ENCODE results near the gene VPS4A. TPM values are rescaled to one million over a fixed set of nuclear protein-coding genes. Genes with fewer than 3 reads are reported as not detected.
"Not testable (repeated sequence)": the region's sequence is repeated elsewhere in the genome, so short reads cannot be mapped to it uniquely, and the experiment has no call there.

The VPS4A gene
- total and polyA plus RNA-seq, 4 donors, result 25.4 to 44.6 (median 29.3) TPM

DNA sequence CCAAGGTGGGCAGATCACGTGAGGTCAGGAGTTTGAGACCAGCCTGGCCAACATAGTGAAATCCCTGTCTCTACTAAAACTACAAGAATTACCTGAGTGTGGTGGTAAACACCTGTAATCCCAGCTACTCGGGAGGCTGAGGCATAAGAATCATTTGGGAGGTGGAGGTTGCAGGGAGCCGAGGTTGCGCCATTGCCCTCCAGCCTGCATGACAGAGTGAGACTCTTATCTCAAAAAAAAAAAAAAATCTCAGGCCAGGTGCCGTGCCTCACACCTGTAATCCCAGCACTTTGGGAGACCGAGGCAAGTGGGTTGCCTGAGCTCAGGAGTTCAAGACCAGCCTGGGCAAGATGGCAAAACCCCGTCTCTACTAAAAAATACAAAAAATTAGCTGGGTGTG lies 14.4 kb upstream of the VPS4A start:
- H3K9me3 ChIP-seq (ENCODE audit: control insufficient read depth, low read length); H3K4me1 ChIP-seq (ENCODE audit: control insufficient read depth in 1 of 2, insufficient read depth in 2 of 2, low read length in 2 of 2); DNase-seq; H3K4me3 ChIP-seq (ENCODE audit: low read length in 2 of 2); H3K27me3 ChIP-seq (ENCODE audit: control insufficient read depth in 1 of 2, insufficient read depth in 2 of 2, low read length in 1 of 2); H3K36me3 ChIP-seq (ENCODE audit: control insufficient read depth in 1 of 2, insufficient read depth in 2 of 2, low read length in 1 of 2); ATAC-seq (ENCODE audit: low FRiP score); H3K27ac ChIP-seq (ENCODE audit: low read depth in 1 of 2, low read length in 2 of 2); intact Hi-C loops (cut with DNase I): not testable (repeated sequence)
- WGBS, 2 donors, result 97 to 99% methylated on average over 7 of the region's 7 CpGs

DNA sequence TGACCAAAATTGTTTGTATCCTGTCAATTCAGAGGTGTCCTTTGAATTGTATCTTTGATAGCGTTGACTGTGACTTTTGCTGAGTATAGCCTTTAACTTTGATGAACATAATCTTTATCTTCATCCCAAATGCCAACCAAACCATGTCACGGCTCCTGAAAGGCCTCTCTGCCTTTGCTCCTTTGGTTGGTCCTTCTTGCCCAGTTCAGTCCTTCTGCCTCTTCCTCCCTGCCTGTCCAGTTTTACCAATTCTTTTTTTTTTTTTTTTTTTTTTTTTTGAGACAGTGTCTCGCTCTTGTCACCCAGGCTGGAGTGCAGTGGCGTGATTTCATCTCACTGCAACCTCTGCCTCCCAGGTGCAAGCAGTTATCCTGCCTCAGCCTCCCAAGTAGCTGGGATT lies 12.9 kb upstream of the VPS4A start:
- no peak for DNase-seq
- WGBS, 2 donors, result 94 to 99% methylated on average over 4 of the region's 4 CpGs
- no peak overlapping the region for H3K4me3 ChIP-seq (ENCODE audit: low read length in 2 of 2)

DNA sequence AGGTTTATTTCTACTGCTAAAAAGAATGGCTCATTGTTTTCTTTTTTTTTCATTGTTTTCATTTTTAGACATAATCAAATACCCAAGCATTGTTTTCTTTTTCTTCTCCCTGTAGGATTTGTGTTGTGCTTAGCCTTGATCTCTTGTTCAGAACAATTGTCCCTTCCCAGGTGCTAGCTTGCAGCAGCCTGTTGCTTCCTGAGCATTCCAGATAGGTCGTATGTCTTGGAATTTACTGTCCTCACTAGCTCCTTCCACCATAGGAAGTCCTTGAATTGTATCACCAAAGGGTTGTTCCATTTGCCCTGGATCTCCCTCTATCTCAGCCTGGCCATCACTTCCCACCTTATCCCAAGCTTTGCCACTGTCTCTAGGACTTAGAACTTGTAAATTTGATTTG lies 10.0 kb upstream of the VPS4A start:
- no peak for DNase-seq
- intact Hi-C loops (cut with DNase I), result no loop called here
- no peak for ATAC-seq (ENCODE audit: low FRiP score)
- H3K36me3 ChIP-seq (ENCODE audit: control insufficient read depth in 1 of 2, insufficient read depth in 2 of 2, low read length in 1 of 2), result peaks cover 0 to 7% of the 10 kb centered on the region in 2 donors
- no peak overlapping the region for H3K27ac ChIP-seq (ENCODE audit: low read depth in 1 of 2, low read length in 2 of 2)
- 47 to 53% methylated on average over 1 of the region's 1 CpG for WGBS, 2 donors
- H3K27me3 ChIP-seq (ENCODE audit: control insufficient read depth in 1 of 2, insufficient read depth in 2 of 2, low read length in 1 of 2), result no peaks in the 10 kb centered on the region
- H3K4me3 ChIP-seq (ENCODE audit: low read length in 2 of 2), result no peak overlapping the region
- H3K4me1 ChIP-seq (ENCODE audit: control insufficient read depth in 1 of 2, insufficient read depth in 2 of 2, low read length in 2 of 2), result no peaks in the 10 kb centered on the region
- no peaks in the 10 kb centered on the region for H3K9me3 ChIP-seq (ENCODE audit: control insufficient read depth, low read length)

More for the DNA sequence above, 12.9 kb upstream of the VPS4A start:
- H3K9me3 ChIP-seq (ENCODE audit: control insufficient read depth, low read length), result no peaks in the 10 kb centered on the region
- H3K4me1 ChIP-seq (ENCODE audit: control insufficient read depth in 1 of 2, insufficient read depth in 2 of 2, low read length in 2 of 2), result no peaks in the 10 kb centered on the region
- H3K27ac ChIP-seq (ENCODE audit: low read depth in 1 of 2, low read length in 2 of 2), result no peak overlapping the region
- intact Hi-C loops (cut with DNase I), result no loop called here
- H3K36me3 ChIP-seq (ENCODE audit: control insufficient read depth in 1 of 2, insufficient read depth in 2 of 2, low read length in 1 of 2), result peaks cover 0 to 7% of the 10 kb centered on the region in 2 donors
- no peak for ATAC-seq (ENCODE audit: low FRiP score)
- H3K27me3 ChIP-seq (ENCODE audit: control insufficient read depth in 1 of 2, insufficient read depth in 2 of 2, low read length in 1 of 2), result no peaks in the 10 kb centered on the region

- no peak for ATAC-seq (ENCODE audit: low FRiP score)
- Histone ChIP-seq H3K36me3 (ENCODE audit: control insufficient read depth in 1 of 2, insufficient read depth in 2 of 2, low read length in 1 of 2) (peaks cover 0 to 7% of the 10 kb centered on the region in 2 donors), H3K9me3 (ENCODE audit: control insufficient read depth, low read length) (no peaks in the 10 kb centered on the region), H3K27me3 (ENCODE audit: control insufficient read depth in 1 of 2, insufficient read depth in 2 of 2, low read length in 1 of 2) (no peaks in the 10 kb centered on the region), H3K27ac (ENCODE audit: low read depth in 1 of 2, low read length in 2 of 2) (no peak overlapping the region), H3K4me1 (ENCODE audit: control insufficient read depth in 1 of 2, insufficient read depth in 2 of 2, low read length in 2 of 2) (no peaks in the 10 kb centered on the region), H3K4me3 (ENCODE audit: low read length in 2 of 2) (no peak overlapping the region)
- DNase-seq, result peak in 1 of 2 donors; percentile 51
- intact Hi-C loops (cut with DNase I), result no loop called here
- 66 to 82% methylated on average over 4 of the region's 4 CpGs for WGBS, 2 donors
Measured at GRCh38 chr16:69301861-69302260, 9.3 kb upstream of the VPS4A start.

GRCh38 chr16:69302301-69302700 lies 8.8 kb upstream of the VPS4A start:
- DNase-seq (no peak), ATAC-seq (ENCODE audit: low FRiP score) (no peak)
- intact Hi-C loops (cut with DNase I), result no loop called here
- peaks cover 0 to 7% of the 10 kb centered on the region in 2 donors for H3K36me3 ChIP-seq (ENCODE audit: control insufficient read depth in 1 of 2, insufficient read depth in 2 of 2, low read length in 1 of 2)
- H3K27me3 ChIP-seq (ENCODE audit: control insufficient read depth in 1 of 2, insufficient read depth in 2 of 2, low read length in 1 of 2), result no peaks in the 10 kb centered on the region
- H3K4me3 ChIP-seq (ENCODE audit: low read length in 2 of 2), result no peak overlapping the region
- no peak overlapping the region for H3K27ac ChIP-seq (ENCODE audit: low read depth in 1 of 2, low read length in 2 of 2)
- no peaks in the 10 kb centered on the region for H3K4me1 ChIP-seq (ENCODE audit: control insufficient read depth in 1 of 2, insufficient read depth in 2 of 2, low read length in 2 of 2)
- no peaks in the 10 kb centered on the region for H3K9me3 ChIP-seq (ENCODE audit: control insufficient read depth, low read length)
- 91 to 95% methylated on average over 4 of the region's 4 CpGs for WGBS, 2 donors

GRCh38 chr16:69306031-69306430 lies 5.1 kb upstream of the VPS4A start:
- ATAC-seq (ENCODE audit: low FRiP score), result no peak
- Histone ChIP-seq H3K36me3 (ENCODE audit: control insufficient read depth in 1 of 2, insufficient read depth in 2 of 2, low read length in 1 of 2) (peaks cover 0 to 5% of the 10 kb centered on the region in 2 donors), H3K27me3 (ENCODE audit: control insufficient read depth in 1 of 2, insufficient read depth in 2 of 2, low read length in 1 of 2) (no peaks in the 10 kb centered on the region), H3K9me3 (ENCODE audit: control insufficient read depth, low read length) (no peaks in the 10 kb centered on the region), H3K27ac (ENCODE audit: low read depth in 1 of 2, low read length in 2 of 2) (no peak overlapping the region), H3K4me3 (ENCODE audit: low read length in 2 of 2) (no peak overlapping the region), H3K4me1 (ENCODE audit: control insufficient read depth in 1 of 2, insufficient read depth in 2 of 2, low read length in 2 of 2) (no peaks in the 10 kb centered on the region)
- 64 to 71% methylated on average over 1 of the region's 1 CpG for WGBS, 2 donors
- intact Hi-C loops (cut with DNase I), result no loop called here
- no peak for DNase-seq

GRCh38 chr16:69307091-69307490 lies 4.1 kb upstream of the VPS4A start:
- Histone ChIP-seq H3K9me3 (ENCODE audit: control insufficient read depth, low read length) (no peaks in the 10 kb centered on the region), H3K27me3 (ENCODE audit: control insufficient read depth in 1 of 2, insufficient read depth in 2 of 2, low read length in 1 of 2) (no peaks in the 10 kb centered on the region), H3K4me1 (ENCODE audit: control insufficient read depth in 1 of 2, insufficient read depth in 2 of 2, low read length in 2 of 2) (no peaks in the 10 kb centered on the region), H3K27ac (ENCODE audit: low read depth in 1 of 2, low read length in 2 of 2) (no peak overlapping the region), H3K36me3 (ENCODE audit: control insufficient read depth in 1 of 2, insufficient read depth in 2 of 2, low read length in 1 of 2) (no peaks in the 10 kb centered on the region), H3K4me3 (ENCODE audit: low read length in 2 of 2) (no peak overlapping the region)
- WGBS, 2 donors, result 59 to 83% methylated on average over 1 of the region's 1 CpG
- ATAC-seq (ENCODE audit: low FRiP score) (no peak), DNase-seq (no peak)
- intact Hi-C loops (cut with DNase I), result no loop called here

DNA sequence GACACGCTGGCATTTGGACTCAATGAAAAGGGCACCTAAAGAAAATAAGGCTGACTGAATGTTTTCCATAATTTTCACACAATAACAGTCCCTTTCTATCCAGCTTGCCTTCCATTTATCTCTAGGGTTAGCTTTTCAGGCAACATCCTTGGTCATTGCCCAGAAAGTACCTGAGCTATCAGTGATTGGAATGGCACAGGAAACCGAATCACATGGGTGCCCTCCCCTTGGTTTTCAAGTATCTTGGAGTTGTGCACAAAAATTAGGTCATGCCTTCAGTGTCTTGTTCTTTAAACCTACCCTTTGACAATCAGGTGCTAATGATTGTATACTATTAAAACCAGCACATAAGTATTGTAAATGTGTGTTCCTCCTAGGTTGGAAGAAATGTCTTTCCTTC lies 3.3 kb upstream of the VPS4A start:
- ATAC-seq (ENCODE audit: low FRiP score), result no peak
- Histone ChIP-seq H3K4me3 (ENCODE audit: low read length in 2 of 2) (no peak overlapping the region), H3K4me1 (ENCODE audit: control insufficient read depth in 1 of 2, insufficient read depth in 2 of 2, low read length in 2 of 2) (no peaks in the 10 kb centered on the region), H3K27ac (ENCODE audit: low read depth in 1 of 2, low read length in 2 of 2) (no peak overlapping the region), H3K36me3 (ENCODE audit: control insufficient read depth in 1 of 2, insufficient read depth in 2 of 2, low read length in 1 of 2) (no peaks in the 10 kb centered on the region), H3K27me3 (ENCODE audit: control insufficient read depth in 1 of 2, insufficient read depth in 2 of 2, low read length in 1 of 2) (no peaks in the 10 kb centered on the region), H3K9me3 (ENCODE audit: control insufficient read depth, low read length) (no peaks in the 10 kb centered on the region)
- no peak for DNase-seq
- intact Hi-C loops (cut with DNase I), result no loop called here
- WGBS, 2 donors, result 89 to 92% methylated on average over 2 of the region's 2 CpGs

- intact Hi-C loops (cut with DNase I), result no loop called here
- WGBS, 2 donors, result 66 to 67% methylated on average over 12 of the region's 12 CpGs
- Histone ChIP-seq H3K36me3 (ENCODE audit: control insufficient read depth in 1 of 2, insufficient read depth in 2 of 2, low read length in 1 of 2) (no peaks in the 10 kb centered on the region), H3K4me1 (ENCODE audit: control insufficient read depth in 1 of 2, insufficient read depth in 2 of 2, low read length in 2 of 2) (no peaks in the 10 kb centered on the region), H3K27me3 (ENCODE audit: control insufficient read depth in 1 of 2, insufficient read depth in 2 of 2, low read length in 1 of 2) (no peaks in the 10 kb centered on the region), H3K27ac (ENCODE audit: low read depth in 1 of 2, low read length in 2 of 2) (no peak overlapping the region), H3K9me3 (ENCODE audit: control insufficient read depth, low read length) (no peaks in the 10 kb centered on the region), H3K4me3 (ENCODE audit: low read length in 2 of 2) (no peak overlapping the region)
- ATAC-seq (ENCODE audit: low FRiP score) (no peak), DNase-seq (peak in 1 of 2 donors; percentile 58)
Measured at GRCh38 chr16:69309316-69309715, 1.8 kb upstream of the VPS4A start.

Measured in aorta (tissue), 5 donors.